ENCODE data around the gene CD300LF. TPM values are rescaled to one million over a fixed set of nuclear protein-coding genes. Genes with fewer than 3 reads are reported as not detected.

CD300LF gene
- total RNA-seq, 2 donors from 2014 or later = 1.0 to 1.1 TPM

- no peak overlapping the region for H3K27ac ChIP-seq
- H3K4me1 ChIP-seq = peaks cover 10% of the 10 kb centered on the region
- no peaks in the 10 kb centered on the region for H3K9me3 ChIP-seq
- intact Hi-C loops (cut with DNase I) = loop anchor here (5.0 kb wide), 2 partner anchors 39 to 119 kb away; no protein-coding TSS in a partner anchor
- peaks cover 8% of the 10 kb centered on the region for H3K27me3 ChIP-seq
- no peaks in the 10 kb centered on the region for H3K36me3 ChIP-seq
- no peak overlapping the region for H3K4me3 ChIP-seq
- no peak overlapping the region for H3K9ac ChIP-seq (ENCODE audit: low read depth in 2 of 2, low read length in 2 of 2)
- TF ChIP-seq, protein P1, sequence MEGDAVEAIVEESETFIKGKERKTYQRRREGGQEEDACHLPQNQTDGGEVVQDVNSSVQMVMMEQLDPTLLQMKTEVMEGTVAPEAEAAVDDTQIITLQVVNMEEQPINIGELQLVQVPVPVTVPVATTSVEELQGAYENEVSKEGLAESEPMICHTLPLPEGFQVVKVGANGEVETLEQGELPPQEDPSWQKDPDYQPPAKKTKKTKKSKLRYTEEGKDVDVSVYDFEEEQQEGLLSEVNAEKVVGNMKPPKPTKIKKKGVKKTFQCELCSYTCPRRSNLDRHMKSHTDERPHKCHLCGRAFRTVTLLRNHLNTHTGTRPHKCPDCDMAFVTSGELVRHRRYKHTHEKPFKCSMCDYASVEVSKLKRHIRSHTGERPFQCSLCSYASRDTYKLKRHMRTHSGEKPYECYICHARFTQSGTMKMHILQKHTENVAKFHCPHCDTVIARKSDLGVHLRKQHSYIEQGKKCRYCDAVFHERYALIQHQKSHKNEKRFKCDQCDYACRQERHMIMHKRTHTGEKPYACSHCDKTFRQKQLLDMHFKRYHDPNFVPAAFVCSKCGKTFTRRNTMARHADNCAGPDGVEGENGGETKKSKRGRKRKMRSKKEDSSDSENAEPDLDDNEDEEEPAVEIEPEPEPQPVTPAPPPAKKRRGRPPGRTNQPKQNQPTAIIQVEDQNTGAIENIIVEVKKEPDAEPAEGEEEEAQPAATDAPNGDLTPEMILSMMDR (IDR thresholded peaks at IDR 0.05) = no peak
- DNase-seq = no peak
Measured at GRCh38 chr17:74742978-74743545, 30.3 kb upstream of the CD300LF start.

- peaks cover 16% of the 10 kb centered on the region for H3K27me3 ChIP-seq
- peak overlapping the region; percentile 50 for H3K27ac ChIP-seq
- H3K36me3 ChIP-seq = no peaks in the 10 kb centered on the region
- peak overlapping the region; percentile 4 to 37 for H3K9ac ChIP-seq (ENCODE audit: low read depth in 2 of 2, low read length in 2 of 2)
- peaks cover 17% of the 10 kb centered on the region for H3K4me1 ChIP-seq
- no peaks in the 10 kb centered on the region for H3K9me3 ChIP-seq
- no peak overlapping the region for H3K4me3 ChIP-seq
- TF ChIP-seq, protein P1 (IDR thresholded peaks at IDR 0.05) = no peak
- no peak for DNase-seq
- intact Hi-C loops (cut with DNase I) = loop anchor here (5.0 kb wide), 2 partner anchors 40 to 120 kb away; no protein-coding TSS in a partner anchor
Measured at GRCh38 chr17:74742153-74742515, 29.4 kb upstream of the CD300LF start.

- Histone ChIP-seq H3K36me3 (no peaks in the 10 kb centered on the region), H3K9ac (ENCODE audit: low read depth in 2 of 2, low read length in 2 of 2) (no peak overlapping the region), H3K4me1 (peaks cover 26% of the 10 kb centered on the region), H3K4me3 (no peak overlapping the region), H3K9me3 (no peaks in the 10 kb centered on the region), H3K27me3 (peaks cover 19% of the 10 kb centered on the region), H3K27ac (no peak overlapping the region)
- TF ChIP-seq, protein P1 (IDR thresholded peaks at IDR 0.05) = no peak
- intact Hi-C loops (cut with DNase I) = loop anchor here (5.0 kb wide), 2 partner anchors 41 to 121 kb away; no protein-coding TSS in a partner anchor
- no peak for DNase-seq
Measured at GRCh38 chr17:74740641-74741387, 28.1 kb upstream of the CD300LF start.

DNA sequence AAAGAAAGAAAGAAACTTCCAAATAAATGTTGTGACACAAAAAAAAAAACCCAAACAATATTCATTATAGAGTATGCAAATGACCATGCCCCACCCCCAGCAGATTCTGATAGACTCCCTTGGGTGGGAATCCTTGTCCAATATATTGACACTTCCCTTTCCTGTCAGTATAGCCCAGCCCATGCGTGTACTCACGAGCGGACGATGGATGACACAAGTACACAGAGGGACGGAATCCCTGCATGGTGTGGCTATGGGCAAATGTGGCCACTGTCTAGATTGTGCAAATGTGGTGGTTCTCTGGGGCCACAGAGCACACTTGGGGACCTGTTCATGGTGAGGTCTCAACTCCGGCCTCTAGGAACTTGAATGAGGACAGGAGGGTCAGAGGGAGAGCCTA is 27.4 kb upstream of the CD300LF start:
- H3K36me3 ChIP-seq = no peaks in the 10 kb centered on the region
- no peak overlapping the region for H3K27ac ChIP-seq
- no peak for DNase-seq
- intact Hi-C loops (cut with DNase I) = loop anchor here (5.0 kb wide), 2 partner anchors 42 to 122 kb away; no protein-coding TSS in a partner anchor
- H3K9ac ChIP-seq (ENCODE audit: low read depth in 2 of 2, low read length in 2 of 2) = no peak overlapping the region
- no peaks in the 10 kb centered on the region for H3K9me3 ChIP-seq
- H3K27me3 ChIP-seq = peaks cover 19% of the 10 kb centered on the region
- no peak overlapping the region for H3K4me3 ChIP-seq
- peaks cover 22% of the 10 kb centered on the region for H3K4me1 ChIP-seq
- TF ChIP-seq, protein P1 (IDR thresholded peaks at IDR 0.05) = no peak

GRCh38 chr17:74739227-74739831 is 26.6 kb upstream of the CD300LF start:
- H3K9ac ChIP-seq (ENCODE audit: low read depth in 2 of 2, low read length in 2 of 2) = peak overlapping the region in 1 of 2 donors; percentile 61
- no peaks in the 10 kb centered on the region for H3K36me3 ChIP-seq
- DNase-seq = no peak
- intact Hi-C loops (cut with DNase I) = loop anchor here (10.0 kb wide), 1 partner anchor 85 kb away; no protein-coding TSS in a partner anchor
- peaks cover 17% of the 10 kb centered on the region for H3K4me1 ChIP-seq
- peaks cover 19% of the 10 kb centered on the region for H3K27me3 ChIP-seq
- H3K27ac ChIP-seq = no peak overlapping the region
- TF ChIP-seq, protein P1 (IDR thresholded peaks at IDR 0.05) = no peak
- H3K4me3 ChIP-seq = no peak overlapping the region
- H3K9me3 ChIP-seq = no peaks in the 10 kb centered on the region
